ENCODE data around the gene ZNF718.

- TF ChIP-seq, protein P1, sequence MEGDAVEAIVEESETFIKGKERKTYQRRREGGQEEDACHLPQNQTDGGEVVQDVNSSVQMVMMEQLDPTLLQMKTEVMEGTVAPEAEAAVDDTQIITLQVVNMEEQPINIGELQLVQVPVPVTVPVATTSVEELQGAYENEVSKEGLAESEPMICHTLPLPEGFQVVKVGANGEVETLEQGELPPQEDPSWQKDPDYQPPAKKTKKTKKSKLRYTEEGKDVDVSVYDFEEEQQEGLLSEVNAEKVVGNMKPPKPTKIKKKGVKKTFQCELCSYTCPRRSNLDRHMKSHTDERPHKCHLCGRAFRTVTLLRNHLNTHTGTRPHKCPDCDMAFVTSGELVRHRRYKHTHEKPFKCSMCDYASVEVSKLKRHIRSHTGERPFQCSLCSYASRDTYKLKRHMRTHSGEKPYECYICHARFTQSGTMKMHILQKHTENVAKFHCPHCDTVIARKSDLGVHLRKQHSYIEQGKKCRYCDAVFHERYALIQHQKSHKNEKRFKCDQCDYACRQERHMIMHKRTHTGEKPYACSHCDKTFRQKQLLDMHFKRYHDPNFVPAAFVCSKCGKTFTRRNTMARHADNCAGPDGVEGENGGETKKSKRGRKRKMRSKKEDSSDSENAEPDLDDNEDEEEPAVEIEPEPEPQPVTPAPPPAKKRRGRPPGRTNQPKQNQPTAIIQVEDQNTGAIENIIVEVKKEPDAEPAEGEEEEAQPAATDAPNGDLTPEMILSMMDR (conservative IDR thresholded peaks at IDR 0.05; ENCODE audit: low read depth, low read length) = no peak
- TF ChIP-seq EZH2 (IDR thresholded peaks at IDR 0.05; ENCODE audit: low read length, unreplicated experiment) = no peak
- no peak for TF ChIP-seq EZH2phosphoT487 (IDR thresholded peaks at IDR 0.05; ENCODE audit: borderline replicate concordance, low read length)
Observed at GRCh38 chr4:116499-116898, 7.8 kb upstream of the ZNF718 start.

Measured in PC-3 (cell line).